ENCODE results near the gene CRHR1.

CRHR1 gene

GRCh38 chr17:45790296-45790922, 6.3 kb downstream of the CRHR1 start:
- no peak for DNase-seq

GRCh38 chr17:45791041-45791582, 7.0 kb downstream of the CRHR1 start:
- no peak for DNase-seq

- DNase-seq = peak; percentile 26
These were observed 7.8 kb downstream of the CRHR1 start for GRCh38 chr17:45791935-45792334.

- DNase-seq = no peak
These were observed 8.3 kb downstream of the CRHR1 start for GRCh38 chr17:45792437-45792836.

- DNase-seq = no peak
These were observed 9.1 kb downstream of the CRHR1 start for GRCh38 chr17:45792995-45793755.

GRCh38 chr17:45793999-45794540, 9.9 kb downstream of the CRHR1 start:
- DNase-seq = no peak

GRCh38 chr17:45794840-45795239, 10.7 kb downstream of the CRHR1 start:
- no peak for DNase-seq

- DNase-seq = no peak
These were observed 16.7 kb downstream of the CRHR1 start for GRCh38 chr17:45800816-45801215.

GRCh38 chr17:45801421-45801820, 17.3 kb downstream of the CRHR1 start:
- DNase-seq = no peak

- no peak for DNase-seq
These were observed 24.7 kb downstream of the CRHR1 start for GRCh38 chr17:45808845-45809244.

- no peak for DNase-seq
These were observed 25.4 kb downstream of the CRHR1 start for GRCh38 chr17:45809499-45809898.

GRCh38 chr17:45812102-45812501, 28.0 kb downstream of the CRHR1 start:
- DNase-seq = no peak

- no peak for DNase-seq
These were observed 29.1 kb downstream of the CRHR1 start for GRCh38 chr17:45813048-45813725.

GRCh38 chr17:45814622-45815606, 30.8 kb downstream of the CRHR1 start:
- DNase-seq = no peak

- no peak for DNase-seq
These were observed 31.6 kb downstream of the CRHR1 start for GRCh38 chr17:45815752-45816151.

GRCh38 chr17:45818041-45818440, 33.9 kb downstream of the CRHR1 start:
- no peak for DNase-seq

GRCh38 chr17:45818699-45819098, 34.6 kb downstream of the CRHR1 start:
- no peak for DNase-seq

- no peak for DNase-seq
These were observed 35.5 kb downstream of the CRHR1 start for GRCh38 chr17:45819632-45820031.

- no peak for DNase-seq
These were observed 36.1 kb downstream of the CRHR1 start for GRCh38 chr17:45820052-45820780.

GRCh38 chr17:45821147-45821546, 37.0 kb downstream of the CRHR1 start:
- no peak for DNase-seq

GRCh38 chr17:45823598-45823997, 39.5 kb downstream of the CRHR1 start:
- DNase-seq = no peak

- DNase-seq = no peak
These were observed 40.4 kb downstream of the CRHR1 start for GRCh38 chr17:45824475-45824874.

Data from NCI-H2029 (cell line).